Stimulated activated CD4-positive, alpha-beta T cell treated with anti-CD3 and anti-CD28 coated beads, Interleukin-4, amount 100 ng/mL, for 1 hour (primary cell): ENCODE results near the gene L2HGDH.
A peak's percentile ranks its signal among the peaks of the same experiment; 100 is the strongest.

Experiments used
- DNase-seq: peaks from one replicate; pipeline ENCODE4 v3.0.0-alpha.2; 2020

Gene L2HGDH

DNA sequence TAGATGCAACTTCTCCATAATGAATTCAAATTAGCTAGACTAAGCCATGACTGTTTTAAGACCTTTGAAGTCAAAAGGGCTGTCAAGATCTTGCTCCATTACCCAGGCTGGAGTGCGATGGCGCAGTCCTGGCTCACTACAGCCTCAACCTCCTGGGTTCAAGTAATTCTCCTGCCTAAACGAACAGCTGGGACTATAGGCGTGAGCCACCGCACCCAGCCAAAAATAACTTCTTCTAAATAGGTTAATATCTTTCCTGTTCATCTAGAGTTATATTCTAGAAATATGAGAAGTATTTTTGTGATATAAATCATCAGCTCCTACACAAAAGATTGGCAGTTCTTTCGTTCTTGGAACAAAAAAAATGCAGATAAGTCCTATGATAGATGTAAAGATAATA lies 41.1 kb downstream of the L2HGDH start:
- no peak for DNase-seq

DNA sequence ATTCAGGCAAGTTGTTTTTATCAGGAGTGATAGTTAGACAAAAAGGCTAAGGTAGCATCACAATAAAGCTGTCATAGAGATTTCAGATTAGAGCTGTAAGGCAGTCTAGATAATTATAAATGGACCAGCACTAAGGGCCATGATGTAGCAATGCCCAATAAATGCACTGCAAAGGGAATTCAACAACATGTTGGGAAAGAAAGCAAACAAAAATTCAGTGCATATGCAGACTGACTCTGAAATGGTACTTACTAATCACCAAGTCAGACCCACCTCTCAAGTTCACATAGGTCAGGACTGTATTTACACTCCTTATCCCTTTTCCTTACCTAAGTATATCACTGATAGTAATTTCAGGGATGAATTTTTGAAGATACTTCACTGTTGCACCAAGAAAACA lies 47.0 kb downstream of the L2HGDH start:
- DNase-seq: no peak

DNA sequence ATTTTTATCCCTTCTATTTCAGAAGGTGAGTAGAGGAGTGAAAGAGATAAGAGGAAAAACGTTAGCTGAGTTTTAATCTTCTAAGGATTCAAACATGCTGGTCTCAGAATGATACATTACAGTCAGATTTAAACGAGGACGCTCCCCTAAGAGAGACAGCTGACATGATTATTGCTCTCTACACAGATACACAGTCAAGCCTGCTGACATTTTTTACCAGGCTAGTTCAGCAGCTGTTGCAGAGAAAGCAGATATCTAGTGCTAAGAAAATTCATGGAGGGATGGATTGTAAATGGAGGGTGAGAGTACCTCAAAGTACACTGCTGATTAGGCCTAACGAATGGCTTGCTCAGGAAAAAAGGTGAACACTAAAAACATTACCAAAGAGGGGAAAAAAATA lies 48.7 kb downstream of the L2HGDH start:
- DNase-seq: no peak

DNA sequence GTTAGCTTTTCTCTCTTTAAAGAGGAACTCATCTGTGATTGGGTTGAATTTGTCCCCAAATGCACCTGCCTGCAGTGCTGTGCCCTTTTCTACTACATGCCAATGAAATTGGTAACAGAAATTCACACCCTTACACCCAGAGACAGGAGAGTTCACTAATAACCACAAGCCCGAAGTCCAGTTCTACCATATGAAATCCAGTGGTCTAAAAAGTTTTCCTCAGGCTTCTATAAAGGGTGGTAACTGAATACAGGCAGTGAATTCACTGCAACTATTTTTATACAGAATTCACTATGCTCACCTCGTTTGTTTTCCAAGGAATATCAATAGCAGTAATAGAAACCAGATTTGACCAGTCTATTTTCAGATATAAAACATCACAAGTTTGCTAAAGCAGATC lies 49.2 kb downstream of the L2HGDH start:
- DNase-seq: no peak

DNA sequence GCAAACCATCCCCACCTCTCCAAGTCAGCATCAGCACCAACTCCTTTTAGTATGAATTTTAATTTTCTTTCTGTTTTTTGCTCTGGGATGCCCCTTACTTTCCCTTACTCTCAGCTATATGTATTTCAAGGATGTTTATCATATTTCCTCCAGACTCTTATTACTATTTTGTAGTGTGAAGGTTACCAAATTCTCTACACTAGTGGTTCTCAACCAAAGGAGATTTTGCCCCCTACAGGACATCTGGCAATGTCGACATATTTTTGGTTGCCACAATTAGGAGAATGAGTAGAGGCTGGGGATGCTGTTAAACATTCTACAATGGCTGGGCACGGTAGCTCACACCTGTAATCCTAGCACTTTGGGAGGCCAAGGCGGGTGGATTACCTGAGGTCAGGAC lies 51.5 kb downstream of the L2HGDH start:
- no peak for DNase-seq

DNA sequence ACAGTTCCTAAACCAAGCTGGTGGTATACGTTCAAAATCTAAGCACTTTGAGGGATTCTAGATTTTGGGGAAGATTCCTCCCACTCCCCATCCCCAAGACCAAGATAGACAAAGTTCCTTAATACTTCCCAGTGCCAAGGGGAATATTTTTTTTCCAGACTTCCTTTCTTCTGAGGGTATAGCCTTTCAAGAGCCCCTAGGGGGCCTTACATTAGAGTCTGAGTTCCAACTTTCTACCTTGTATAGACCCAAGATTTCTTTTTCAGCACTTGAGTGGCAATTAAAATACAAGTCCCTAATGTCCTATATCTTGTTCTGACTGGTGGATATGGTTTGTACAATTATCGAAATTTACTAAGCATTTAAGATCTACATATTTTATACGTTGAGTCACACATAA lies 52.0 kb downstream of the L2HGDH start:
- no peak for DNase-seq

DNA sequence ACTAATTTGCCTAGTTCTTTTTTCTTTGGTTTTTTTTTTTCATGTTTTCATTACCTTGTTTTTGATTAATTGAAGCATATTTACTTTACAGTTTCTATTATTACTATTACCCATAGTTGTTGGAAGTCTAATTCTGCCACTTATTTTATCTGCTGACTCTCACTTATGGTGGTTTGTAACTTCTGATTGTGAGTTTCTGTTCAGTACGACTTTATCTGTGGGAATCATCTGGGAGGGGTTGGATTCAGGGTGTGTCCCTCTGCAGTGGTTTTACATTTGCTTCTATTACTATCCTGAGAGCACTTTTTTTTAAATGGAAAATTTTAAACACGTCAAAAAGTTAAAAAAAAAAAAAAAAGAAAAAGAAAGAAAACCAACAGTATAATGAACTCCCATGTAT lies 54.3 kb downstream of the L2HGDH start:
- no peak for DNase-seq

DNA sequence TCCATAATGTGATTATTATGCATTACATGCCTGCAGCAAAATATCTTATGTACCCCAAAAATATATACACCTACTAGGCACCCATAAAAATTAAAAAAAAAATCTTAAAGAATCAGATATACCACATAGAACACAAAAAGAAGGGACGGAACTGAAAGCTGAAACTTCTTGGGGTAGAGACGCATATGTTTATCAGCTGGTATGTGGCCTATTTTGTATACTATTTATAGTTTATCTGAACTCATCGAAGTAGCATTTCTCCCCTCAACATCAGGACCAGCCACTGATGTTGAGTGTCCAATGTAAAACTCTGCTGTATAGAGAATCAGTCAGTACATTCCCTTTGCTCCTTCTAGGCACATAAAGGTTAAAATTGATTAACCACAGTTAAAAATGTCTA lies 57.8 kb downstream of the L2HGDH start:
- no peak for DNase-seq

DNA sequence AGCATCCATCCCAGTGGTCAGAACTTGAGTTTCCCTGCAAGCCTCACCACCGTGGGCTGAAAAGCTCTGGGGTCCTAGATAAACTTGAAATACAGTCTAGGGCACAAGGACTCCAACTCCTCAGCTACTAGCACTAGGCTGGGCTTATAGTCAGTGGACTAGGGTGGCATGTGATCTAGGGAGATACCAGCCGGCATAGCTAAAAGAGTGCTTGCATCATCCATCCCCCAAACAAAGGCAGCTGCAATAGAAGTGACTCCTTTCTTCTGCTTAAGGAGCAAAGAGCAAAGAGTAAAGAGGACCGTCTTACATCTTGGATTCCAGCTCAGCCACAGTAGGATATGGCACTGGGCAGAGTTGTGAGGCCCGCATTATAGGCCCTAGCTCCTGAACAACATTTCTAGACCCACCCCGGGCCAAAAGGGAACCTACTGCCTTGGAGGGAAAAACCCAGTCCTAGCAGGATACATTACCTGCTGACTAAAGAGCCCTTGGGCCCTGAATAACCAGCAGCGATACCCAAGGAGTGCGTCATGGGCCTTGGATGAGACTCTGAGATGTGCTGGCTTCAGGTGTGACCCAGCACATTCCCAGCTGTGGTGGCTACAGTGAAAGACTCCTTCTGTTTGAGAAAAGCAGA lies 62.8 kb downstream of the L2HGDH start:
- no peak for DNase-seq

DNA sequence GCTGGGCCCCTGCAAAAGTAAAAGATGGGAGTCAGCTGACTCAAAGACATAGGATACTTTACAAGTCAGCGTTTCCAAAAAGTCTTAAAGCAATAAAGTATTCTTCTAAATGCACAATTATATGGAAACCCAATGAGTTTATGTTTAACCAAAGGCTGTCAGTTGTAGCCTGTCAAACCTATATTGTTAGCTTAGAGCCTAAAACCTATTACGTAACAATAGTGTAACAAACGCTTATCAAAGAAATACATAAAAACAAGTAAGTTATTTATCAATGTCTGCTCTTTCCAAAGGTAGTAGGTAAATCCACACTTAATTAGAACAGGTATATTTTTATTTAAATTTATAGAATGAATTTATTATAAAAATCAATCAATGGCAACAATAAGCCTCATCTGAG lies 64.8 kb downstream of the L2HGDH start:
- no peak for DNase-seq

DNA sequence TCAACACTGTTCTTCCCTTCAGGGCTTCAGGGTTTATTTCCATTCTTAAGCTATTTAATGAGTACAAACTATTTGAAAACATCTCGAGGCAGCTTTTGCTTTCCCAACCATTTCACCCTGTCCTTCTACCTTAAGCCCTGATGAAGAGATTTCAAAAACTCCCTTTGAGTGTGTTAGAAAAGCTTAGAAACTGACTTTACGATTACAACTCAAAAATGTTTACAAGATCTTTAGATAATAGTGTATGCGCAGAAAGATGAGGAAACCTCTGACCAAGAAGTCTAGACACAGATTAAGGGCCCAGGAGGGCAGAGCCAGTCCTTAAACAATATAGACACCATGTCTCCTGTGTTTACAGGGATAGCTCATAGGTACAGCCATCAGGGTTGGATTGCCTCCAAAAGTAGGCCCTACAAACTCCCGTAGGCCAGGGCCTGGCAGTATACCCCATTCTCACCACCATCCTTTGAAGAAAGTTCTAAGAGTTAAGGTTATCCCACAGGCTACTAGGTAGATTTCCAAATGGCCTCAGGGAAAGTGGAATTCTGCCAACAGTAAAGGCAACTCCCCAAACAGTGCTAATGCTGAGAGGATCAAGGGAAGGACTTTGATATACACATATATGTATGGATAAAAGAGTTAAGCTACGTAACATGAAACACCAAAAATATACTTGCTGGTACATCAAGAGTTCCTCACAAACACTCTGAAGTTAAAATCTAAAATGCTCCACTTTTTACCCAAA lies 69.3 kb downstream of the L2HGDH start:
- no peak for DNase-seq

DNA sequence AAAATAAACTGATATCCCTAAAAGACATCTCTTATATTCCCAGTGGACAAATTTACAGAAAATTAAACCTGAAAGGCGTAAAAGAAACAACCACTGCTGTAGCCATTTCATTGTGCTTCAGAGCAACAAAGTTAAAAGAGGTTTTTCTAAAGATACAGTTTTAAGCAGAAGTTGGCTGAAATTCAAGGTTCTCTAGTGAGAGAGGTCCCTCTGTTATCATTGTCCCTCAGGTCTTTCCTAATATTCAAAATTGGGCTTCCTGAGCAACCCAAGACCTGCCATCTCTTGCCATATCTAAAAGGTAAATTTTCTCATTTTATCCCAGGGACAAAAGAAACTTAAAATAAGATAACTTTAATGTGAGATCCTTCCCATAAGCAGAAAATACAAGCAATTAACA lies 69.9 kb downstream of the L2HGDH start:
- no peak for DNase-seq

DNA sequence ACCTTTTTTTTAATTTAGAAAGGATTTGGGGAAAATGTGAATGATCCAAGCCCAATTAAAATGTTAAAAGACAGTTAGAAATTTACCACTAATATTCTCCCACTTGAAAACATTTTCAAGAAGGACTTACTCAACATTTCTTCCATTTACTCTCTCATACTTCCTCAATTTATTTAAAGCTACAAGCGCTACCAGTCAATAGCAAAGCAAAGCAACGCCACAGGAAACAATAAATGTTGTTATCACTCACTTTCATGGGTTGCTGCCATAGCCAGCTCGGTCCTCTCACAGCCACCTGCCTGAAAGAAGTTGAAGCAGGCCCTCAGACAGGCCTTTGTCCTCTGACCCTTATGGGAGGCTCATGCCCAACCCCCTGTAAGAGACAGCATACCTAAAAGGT lies 74.6 kb downstream of the L2HGDH start:
- DNase-seq: no peak

DNA sequence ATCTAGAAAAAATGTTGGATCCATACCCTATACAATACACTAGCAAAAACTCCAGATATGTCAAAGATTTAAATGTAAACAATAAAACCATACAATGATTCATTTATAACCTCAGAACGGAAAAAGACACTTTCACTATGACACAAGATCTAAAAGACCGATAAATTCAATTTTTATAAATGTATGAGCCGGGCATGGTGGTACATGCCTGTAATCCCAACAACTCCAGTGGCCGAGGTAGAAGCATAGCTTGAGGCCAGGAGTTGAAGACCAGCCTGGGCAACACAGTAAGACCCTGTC lies 78.1 kb downstream of the L2HGDH start:
- DNase-seq: no peak

DNA sequence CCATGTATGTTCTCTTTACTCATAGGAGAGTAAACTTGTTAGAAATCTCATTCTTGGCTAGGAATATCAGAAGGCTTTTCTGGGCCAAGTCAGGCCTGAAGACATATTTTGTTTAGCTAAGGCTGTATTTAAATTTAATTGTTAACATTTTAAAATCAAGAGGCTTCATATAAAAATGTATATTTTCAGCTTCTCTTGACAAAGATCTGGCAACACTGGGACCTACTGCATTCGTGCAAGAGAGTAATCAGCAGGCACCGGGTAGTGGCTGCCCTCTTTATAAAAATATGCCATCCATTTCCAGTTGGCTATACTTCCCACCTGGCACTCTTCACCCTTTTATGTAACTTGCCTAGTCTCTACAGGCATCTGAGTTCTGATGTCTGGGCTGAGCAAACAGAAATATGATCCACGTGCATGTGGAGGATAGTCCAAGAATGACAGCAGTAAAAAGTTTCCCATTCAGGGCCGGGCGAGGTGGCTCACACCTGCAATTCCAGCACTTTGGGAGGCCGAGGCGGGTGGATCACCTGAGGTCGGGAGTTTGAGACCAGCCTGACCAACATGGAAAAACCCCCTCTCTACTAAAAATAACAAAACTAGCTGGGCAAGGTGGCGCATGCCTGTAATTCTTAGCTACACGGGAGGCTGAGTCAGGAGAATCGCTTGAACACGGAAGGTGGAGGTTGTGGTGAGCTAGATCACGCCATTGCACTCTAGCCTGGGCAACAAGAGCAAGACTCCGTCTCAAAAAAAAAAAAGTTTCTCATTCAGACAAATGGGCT lies 78.7 kb downstream of the L2HGDH start:
- DNase-seq: peak; percentile 8

DNA sequence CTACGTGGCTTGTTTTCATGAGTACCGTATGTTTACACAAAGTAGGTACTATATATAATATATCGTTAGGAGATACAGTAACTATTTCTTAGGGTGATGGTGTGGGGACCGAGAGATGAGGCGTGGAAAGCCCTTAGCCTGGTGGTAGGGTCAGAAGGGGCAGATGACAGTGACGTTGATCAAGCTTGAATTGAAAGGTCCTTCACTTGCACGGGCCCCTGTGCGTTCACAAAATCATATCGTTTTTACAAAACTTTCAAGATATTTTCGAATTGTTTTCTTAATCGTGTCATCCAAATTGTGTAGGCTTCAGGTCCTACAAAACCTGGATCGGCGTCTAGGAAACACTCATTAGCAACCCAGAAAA lies 79.8 kb downstream of the L2HGDH start:
- DNase-seq: no peak

DNA sequence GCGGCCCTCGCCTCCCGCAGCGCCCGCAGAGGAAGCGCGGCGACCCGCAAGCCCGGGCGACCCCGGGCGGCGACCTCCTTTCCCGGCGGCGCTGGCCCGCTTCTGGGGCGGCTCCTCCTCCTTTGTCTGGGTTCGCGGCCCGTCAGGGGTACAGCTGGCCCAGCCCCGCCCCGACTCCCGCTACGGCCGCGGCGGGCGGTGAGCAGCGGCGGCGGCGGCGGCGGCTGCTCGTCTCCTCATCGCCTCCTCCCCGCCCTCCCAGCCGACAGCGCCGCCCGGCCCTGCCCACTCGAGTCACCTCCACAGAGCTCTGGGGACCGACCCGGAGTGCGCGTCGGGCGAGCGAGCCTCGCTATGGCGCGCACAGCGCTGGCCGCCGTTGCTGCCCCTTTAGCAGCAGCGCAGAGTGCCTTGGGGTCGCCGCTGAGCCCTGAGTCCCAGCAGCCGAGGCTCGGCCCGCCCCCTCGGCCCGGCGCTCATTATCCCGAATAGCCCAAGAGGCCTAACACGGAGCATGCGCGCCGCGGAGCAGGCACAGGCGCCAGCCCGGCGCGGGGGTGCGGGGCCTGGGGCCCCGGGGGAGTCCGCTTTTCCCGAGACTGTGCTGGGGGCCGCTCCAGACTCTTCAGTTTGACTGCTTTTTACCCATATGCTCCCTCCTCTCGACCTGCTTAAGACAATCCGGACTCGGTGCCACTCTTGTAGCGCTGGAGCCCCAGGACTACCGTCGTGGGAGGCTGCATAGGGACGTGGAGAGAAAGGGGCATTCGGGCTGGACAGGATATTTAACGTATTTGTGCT lies 80.4 kb downstream of the L2HGDH start, which contains the start of gene SOS2:
Gene SOS2 (minus strand): TSS at position 104 of the 801 bp plus-strand sequence. CDS start 295 bp downstream, outside the sequence.
- peak; percentile 78 for DNase-seq

DNA sequence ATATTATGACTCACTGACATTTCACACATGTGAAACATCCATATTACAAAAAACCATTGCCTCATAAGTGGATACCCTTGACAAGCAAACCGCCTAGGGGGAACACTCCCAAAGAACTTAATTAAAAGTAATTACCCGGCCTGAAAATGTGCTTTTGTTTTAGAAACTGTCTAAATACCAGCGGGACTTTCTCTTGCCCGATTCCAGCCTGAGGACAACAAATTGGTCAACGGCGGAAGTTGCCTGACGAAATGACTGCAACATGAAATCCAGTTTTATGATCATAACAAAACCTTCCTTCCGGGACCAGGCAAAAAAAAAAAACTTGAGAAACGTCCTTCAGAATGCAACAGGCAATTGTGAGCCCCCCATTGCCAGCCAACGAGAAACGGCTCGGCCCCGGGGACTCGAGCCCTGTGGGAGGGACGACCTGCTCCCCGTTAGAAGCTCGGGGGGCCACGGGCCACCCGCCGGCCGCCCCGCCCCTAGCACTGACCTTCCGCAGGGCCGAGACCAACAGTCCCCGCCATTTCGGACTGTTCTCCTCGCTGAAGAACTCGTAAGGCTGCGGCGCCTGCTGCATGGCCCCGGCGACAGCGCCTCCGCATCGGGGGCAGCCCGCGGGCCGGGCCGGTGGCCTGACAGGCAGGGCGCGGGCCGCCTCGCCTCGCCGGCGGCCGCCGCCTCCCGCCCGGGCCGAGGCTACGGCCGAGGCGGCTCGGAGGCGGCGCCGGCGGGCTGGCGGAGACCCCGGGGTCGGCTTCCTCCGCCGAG lies 81.1 kb downstream of the L2HGDH start:
- DNase-seq: peak; percentile 12

DNA sequence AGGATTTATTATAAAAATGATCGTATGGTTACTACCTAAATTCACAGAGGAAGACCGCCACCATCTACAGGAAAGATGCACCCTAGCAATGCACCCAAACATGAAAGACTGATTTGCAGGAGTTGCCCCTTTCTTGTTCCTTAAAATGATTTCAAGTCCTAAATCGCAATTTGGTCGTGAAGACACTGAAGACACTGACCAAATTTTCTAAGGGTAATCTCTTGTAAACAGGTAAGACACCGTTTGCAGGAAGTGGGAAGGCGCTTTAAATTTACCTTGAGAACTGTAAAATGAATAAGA lies 81.7 kb downstream of the L2HGDH start:
- DNase-seq: no peak

DNA sequence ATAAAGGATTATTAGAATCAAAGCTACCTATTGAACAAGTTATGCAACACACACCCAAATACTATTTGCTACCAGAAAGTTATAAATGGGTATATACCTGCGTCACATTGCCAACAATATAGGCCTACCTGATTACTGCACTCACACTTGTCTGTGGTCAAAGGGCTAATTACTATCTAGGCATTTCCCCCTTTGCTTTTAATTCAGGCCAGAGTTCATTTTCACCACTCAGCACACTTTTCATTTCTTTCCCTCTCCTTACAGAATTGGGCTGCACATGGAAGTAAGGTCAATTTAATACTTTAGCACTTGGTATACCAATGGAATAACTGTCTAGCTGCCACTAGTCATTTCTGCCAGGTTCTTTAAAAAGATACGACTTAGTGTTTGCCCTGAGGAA lies 82.3 kb downstream of the L2HGDH start:
- no peak for DNase-seq

DNA sequence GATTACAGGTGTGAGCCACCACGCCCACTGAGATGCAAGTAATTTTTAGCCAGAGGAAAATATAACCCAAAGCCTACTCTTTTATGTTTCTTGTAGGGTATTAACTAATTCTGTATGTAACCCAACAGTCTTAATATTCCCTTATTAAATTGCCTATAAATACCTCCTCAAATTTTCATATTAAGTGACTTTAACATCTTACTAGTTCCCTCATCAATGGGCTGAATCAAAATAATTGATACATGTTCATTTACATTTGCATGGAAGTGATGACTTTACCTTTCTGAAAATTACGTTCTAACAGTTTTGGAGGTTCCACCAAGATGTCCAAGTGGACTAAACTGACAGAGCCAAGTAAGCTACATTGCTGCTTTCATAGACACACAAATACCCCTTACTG lies 83.7 kb downstream of the L2HGDH start:
- no peak for DNase-seq

DNA sequence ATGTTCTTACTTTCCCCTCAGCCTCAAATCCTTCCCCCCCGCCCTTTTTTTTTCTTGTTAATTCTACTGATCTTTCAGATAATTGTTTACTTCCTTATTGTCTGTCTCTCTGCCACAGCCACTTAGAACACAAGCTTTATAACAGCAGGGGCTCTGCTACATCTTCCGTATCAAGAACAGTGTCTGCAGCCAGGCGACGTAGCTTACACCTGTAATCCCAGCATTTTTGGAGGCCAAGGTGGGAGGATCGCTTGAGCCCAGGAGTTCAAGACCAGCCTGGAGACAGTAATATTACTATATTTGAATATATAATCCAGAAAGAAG lies 86.1 kb downstream of the L2HGDH start:
- DNase-seq: no peak
